H1 (cell line): Measurements from ENCODE around the gene TMEM82.

Experiments
- EGR1 ChIP-seq: IDR thresholded peaks from 2 replicates; pipeline ENCODE4 v1.6.1; 2011; ENCODE audit warnings: low read depth, low read length, borderline replicate concordance
- JUN ChIP-seq: IDR thresholded peaks from 2 replicates; pipeline ENCODE4 v1.6.1; 2011; ENCODE audit warnings: low read depth, mild to moderate bottlenecking, improper control_type of control experiment, low read length
- JUND ChIP-seq: IDR thresholded peaks from 2 replicates; pipeline ENCODE4 v1.6.1; 2011; ENCODE audit warnings: mild to moderate bottlenecking, improper control_type of control experiment, low read length
- MAFK ChIP-seq: IDR thresholded peaks from 2 replicates; pipeline ENCODE4 v1.6.1; 2012; ENCODE audit warnings: low read depth, mild to moderate bottlenecking, improper control_type of control experiment, low read length
- POLR2AphosphoS5 ChIP-seq: IDR thresholded peaks from 2 replicates; pipeline ENCODE4 v1.6.1; 2011; ENCODE audit warnings: low read depth, low read length
- RBBP5 ChIP-seq: IDR thresholded peaks from 2 replicates; pipeline ENCODE4 v1.7.1; 2012; ENCODE audit warnings: low read depth, mild to moderate bottlenecking, inconsistent platforms, low read length, moderate library complexity, borderline replicate concordance
- YY1 ChIP-seq: IDR thresholded peaks from 2 replicates; pipeline ENCODE4 v1.6.1; 2011; ENCODE audit warnings: low read depth, mild to moderate bottlenecking, low read length
- TF ChIP-seq, protein P1 (sequence below), 3 experiments: IDR thresholded peaks; 1 replicate in 2 of 3; 2 replicates in 1 of 3; pipeline versions ENCODE4 v1.5.1 to v1.6.1; 2011; ENCODE audit warnings: low read length in 3 of 3, mild to moderate bottlenecking in 3 of 3, inconsistent platforms in 2 of 3, low read depth in 1 of 3, moderate library complexity in 1 of 3; ENCODE audit not compliant: insufficient read depth in 1 of 3; ENCODE audit errors: control extremely low read depth in 1 of 3

DNA sequence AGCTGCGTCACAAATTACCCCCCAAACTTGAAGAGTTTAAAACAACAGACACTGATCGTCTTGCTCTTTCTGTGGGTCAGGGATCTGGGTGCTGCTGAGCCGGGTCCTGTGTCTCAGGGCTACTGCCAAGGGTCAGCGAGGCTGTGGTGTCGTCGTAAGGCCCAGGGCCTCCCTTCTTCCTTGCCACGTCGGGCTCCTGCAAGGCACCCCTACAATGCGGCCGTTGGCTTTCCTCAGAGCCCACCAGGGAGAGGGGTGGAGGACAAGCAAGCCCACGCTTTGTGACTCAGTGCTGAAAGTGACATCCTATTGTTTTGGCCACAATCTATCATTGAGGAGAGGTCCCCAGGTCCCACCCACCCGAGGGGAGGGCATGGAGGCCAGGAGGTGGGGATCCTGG is 8.6 kb downstream of the TMEM82 start:
- TF ChIP-seq EGR1 (no peak), MAFK (no peak), JUND (no peak), POLR2AphosphoS5 (no peak), RBBP5 (no peak), JUN (no peak), YY1 (no peak)
- TF ChIP-seq, protein P1, sequence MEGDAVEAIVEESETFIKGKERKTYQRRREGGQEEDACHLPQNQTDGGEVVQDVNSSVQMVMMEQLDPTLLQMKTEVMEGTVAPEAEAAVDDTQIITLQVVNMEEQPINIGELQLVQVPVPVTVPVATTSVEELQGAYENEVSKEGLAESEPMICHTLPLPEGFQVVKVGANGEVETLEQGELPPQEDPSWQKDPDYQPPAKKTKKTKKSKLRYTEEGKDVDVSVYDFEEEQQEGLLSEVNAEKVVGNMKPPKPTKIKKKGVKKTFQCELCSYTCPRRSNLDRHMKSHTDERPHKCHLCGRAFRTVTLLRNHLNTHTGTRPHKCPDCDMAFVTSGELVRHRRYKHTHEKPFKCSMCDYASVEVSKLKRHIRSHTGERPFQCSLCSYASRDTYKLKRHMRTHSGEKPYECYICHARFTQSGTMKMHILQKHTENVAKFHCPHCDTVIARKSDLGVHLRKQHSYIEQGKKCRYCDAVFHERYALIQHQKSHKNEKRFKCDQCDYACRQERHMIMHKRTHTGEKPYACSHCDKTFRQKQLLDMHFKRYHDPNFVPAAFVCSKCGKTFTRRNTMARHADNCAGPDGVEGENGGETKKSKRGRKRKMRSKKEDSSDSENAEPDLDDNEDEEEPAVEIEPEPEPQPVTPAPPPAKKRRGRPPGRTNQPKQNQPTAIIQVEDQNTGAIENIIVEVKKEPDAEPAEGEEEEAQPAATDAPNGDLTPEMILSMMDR (IDR thresholded peaks at IDR 0.05; ENCODE audit: control extremely low read depth in 1 of 3, insufficient read depth in 1 of 3, low read depth in 1 of 3, low read length in 3 of 3) = no peak
